ENCODE measurements around the gene TLNRD1.

TLNRD1 gene

DNA sequence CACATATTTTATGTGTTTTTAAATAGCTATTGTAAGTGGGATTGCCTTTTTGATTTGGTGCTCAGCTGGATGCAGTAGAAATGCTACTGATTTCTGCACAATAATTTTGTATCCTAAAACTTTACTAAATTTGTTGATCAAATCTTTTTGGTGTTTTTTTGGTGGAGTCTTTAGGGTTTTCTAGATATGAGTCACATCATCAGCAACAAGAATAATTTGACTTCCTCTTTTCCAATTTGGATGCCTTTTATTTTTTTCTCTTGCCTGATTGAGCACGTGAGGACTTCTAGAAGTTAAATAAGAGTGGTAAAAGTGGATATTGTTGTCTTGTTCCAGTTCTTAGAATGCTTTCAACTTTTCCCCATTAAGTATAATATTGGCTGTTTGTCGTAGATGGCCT lies 51.3 kb downstream of the TLNRD1 start:
- no peak overlapping the region for H3K4me3 ChIP-seq (ENCODE audit: low read depth, low read length)
- peak; percentile 21 for DNase-seq (ENCODE audit: low read depth)
- TF ChIP-seq, protein P1, sequence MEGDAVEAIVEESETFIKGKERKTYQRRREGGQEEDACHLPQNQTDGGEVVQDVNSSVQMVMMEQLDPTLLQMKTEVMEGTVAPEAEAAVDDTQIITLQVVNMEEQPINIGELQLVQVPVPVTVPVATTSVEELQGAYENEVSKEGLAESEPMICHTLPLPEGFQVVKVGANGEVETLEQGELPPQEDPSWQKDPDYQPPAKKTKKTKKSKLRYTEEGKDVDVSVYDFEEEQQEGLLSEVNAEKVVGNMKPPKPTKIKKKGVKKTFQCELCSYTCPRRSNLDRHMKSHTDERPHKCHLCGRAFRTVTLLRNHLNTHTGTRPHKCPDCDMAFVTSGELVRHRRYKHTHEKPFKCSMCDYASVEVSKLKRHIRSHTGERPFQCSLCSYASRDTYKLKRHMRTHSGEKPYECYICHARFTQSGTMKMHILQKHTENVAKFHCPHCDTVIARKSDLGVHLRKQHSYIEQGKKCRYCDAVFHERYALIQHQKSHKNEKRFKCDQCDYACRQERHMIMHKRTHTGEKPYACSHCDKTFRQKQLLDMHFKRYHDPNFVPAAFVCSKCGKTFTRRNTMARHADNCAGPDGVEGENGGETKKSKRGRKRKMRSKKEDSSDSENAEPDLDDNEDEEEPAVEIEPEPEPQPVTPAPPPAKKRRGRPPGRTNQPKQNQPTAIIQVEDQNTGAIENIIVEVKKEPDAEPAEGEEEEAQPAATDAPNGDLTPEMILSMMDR (IDR thresholded peaks at IDR 0.05; ENCODE audit: low read depth, low read length, missing control alignments), result no peak

DNA sequence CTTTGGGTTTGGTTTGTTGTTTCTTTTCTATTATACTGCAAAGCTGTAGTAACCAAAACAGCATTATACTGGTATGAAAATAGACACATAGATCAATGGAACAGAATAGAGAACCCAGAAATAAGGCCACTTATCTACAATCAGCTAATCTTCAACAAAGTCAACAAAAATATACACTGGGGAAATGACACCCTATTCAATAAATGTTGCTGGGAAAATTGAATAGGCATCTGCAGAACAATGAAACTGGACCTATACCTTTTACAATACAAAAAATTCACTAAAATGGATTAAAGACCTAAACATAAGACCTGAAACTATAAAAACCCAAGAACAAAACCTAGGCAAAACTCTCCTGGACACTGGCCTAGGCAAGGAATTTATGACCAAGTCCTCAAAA lies 52.9 kb downstream of the TLNRD1 start:
- no peak overlapping the region for H3K4me3 ChIP-seq (ENCODE audit: low read depth, low read length)
- TF ChIP-seq, protein P1 (IDR thresholded peaks at IDR 0.05; ENCODE audit: low read depth, low read length, missing control alignments), result no peak
- no peak for DNase-seq (ENCODE audit: low read depth)

DNA sequence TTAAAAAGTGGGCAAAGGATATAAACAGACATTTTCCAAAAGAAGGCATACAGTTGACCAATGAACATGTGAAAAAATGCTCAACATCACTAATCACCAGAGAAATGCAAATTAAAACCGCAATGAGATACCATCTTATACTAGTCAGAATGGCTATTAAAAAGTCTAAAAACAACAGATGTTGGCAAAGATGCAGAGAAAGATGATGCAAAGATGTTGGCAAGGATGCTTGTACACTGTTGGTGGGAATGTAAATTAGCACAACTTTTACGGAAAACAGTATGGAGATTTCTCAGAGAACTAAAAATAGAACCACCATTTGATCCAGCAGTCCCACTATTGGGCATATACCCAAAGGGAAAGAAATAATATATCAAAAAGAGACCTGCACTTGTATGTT lies 53.5 kb downstream of the TLNRD1 start:
- TF ChIP-seq, protein P1 (IDR thresholded peaks at IDR 0.05; ENCODE audit: low read depth, low read length, missing control alignments), result no peak
- DNase-seq (ENCODE audit: low read depth), result no peak
- H3K4me3 ChIP-seq (ENCODE audit: low read depth, low read length), result no peak overlapping the region
